ENCODE measurements around the gene MOCS3.

Gene MOCS3

DNA sequence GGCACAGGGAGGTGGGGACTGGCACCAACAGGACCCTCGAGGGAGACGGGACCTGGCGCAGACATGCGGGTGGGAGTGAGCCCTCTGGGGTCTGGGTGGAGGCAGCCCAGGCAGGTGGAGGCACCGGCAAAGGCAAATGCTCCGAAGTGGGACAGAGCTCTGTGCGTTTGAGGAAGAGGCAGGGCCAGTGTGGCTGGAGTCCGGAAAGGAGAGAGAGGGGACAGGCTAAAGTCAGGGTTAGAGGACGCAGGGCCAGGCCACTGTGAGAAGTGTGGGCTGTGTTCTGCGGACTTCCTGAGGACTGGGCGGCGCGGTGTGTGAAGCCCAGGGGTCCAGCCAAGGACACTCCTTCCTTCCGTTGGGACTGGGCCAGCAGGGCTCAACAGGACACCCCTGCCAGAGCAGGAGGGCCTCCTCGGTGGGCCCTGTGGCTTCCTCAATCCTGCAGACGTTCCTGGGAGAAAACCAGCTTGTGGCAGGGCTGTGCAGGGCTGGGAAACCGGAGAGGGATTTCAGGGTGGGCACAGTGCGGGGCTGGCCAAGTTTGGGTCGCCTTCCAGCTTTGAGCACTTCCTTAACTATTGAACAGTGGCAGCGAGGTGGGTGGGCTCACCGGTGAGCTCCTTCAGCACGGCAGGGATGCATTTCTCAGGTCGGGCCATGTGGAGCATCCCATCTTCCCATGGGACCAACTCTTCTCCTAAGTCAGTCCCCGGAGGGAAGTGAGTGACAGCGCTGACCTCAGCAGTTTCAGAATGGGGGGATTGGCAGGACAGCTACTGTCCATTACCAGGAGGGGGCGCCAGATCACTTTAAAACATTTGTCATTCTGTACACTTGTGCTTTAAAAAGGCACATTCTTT lies 22.5 kb downstream of the MOCS3 start:
- peak; percentile 57 to 62 for DNase-seq (ENCODE audit: low read depth in 2 of 2)

DNA sequence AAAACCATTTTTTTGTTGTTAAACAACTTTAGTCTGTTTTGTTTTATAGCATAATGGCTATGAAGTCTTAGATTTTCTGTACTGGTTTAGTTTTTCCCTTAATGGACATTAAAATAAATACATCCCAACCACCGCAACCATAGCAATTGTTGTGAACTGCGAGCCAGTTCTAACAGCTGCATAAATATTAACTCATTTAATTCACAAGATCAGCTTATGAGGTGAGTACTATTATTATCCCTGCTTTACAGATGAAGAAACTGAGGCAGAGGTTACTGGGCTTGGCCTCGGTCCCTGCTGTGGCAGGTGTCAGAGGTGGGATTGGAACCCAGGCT lies 23.1 kb downstream of the MOCS3 start:
- no peak for DNase-seq (ENCODE audit: low read depth in 2 of 2)

DNA sequence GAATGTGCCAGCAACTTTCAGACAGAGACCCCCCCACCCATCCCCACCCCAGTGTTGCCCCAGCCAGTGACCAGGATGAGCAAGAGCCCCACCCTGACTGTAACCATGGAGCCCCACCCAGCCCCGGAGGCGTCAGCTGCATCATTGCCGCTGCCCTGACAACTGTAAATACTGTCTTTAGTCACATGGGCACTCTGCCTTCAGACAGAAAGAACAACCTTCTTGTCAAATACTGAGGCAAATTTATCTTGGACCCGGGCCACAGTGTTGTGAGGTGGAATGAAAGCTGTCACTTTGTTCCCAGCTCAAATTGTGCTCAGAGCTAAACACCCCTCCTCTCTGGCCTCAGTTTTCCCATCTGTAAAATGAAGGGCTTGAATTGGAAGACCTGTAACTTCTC lies 23.7 kb downstream of the MOCS3 start:
- no peak for DNase-seq (ENCODE audit: low read depth in 2 of 2)

DNA sequence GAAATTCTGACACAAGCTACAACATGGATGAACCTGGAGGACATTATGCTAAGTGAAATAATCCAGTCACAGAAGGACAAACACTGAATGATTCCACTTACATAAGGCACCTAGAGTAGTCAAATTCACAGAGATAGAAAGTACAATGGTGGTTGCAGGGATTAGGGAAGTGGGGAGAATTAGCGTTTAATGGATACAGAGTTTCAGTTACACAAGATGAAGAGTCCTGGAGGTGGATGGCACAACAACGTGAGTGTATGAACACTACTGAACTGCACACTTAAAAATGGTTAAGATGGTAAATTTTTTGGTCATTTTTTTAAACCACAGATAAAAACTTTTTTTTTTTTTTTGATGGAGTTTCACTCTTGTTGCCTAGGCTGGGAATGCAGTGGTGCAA lies 24.7 kb downstream of the MOCS3 start:
- DNase-seq (ENCODE audit: low read depth in 2 of 2), result no peak

DNA sequence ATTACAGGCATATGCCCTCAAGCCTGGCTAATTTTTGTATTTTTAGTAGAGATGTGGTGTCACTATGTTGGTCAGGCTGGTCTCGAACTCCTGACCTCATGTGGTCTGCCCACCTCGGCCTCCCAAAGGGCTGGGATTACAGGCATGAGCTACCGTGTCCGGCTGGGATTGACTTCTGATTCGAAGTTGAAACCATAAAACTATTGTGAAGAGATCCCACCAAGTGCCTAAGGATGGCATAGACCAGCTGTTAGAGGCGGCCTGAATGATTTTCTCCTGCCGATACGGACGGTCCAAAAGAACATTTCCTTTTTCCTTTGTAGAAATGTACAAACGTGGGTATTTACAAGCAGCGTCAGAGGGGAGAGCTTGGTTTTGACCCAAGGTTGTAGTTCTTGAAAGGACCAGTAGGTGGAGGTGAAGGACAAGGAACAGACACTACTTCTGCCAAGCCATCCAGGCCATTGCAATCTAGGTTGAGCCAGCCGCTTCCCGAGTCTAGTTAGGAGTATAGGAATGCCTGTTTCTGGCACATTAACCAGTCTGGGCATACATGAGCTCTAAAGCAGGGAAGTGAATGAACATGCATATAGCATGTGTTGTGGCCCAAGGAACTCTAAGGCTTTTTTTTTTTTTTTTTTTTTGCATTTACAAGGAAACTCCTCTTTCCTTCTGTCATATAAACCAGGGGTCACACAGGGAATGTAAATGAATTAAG lies 29.0 kb downstream of the MOCS3 start:
- peak; percentile 13 to 74 for DNase-seq (ENCODE audit: low read depth in 2 of 2)

DNA sequence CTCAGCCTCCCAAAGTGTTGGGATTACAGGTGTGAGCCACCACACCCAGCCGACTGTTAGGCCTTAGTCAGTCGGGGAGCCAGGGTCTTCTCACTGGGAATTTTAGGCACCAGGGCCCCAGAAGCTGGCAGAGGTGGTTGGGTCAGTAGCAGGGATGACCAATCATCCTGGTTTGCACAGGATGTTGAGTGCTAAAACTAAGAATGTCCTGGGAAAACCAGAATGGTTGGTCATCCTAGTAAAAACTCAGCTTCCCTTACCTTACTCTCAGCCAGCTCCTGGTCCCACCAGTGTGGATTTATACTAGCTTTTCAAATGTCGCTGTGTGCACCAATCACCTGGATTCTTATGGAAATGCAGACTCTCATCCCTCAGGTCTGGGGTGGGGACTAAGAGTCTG lies 32.5 kb downstream of the MOCS3 start:
- no peak for DNase-seq (ENCODE audit: low read depth in 2 of 2)

DNA sequence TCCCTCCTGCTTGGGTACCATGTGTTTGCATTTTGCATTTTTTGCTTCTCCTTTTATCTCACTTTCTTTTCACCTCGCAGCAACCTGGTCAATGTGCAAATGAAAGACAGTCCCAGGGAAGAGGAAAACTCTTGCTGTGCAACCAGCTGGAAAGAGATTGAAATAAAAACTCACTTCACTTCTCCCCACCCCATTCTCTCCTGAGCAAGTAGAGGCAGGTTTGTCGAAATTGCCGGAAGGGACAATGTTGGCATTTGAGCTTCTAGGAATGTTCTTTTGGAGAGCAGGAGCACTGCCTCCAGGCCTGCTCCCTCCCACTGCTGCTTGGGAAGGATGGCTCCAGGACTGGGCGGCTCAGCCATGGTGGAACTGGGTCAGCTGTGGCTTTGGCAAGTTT lies 33.7 kb downstream of the MOCS3 start:
- no peak for DNase-seq (ENCODE audit: low read depth in 2 of 2)

DNA sequence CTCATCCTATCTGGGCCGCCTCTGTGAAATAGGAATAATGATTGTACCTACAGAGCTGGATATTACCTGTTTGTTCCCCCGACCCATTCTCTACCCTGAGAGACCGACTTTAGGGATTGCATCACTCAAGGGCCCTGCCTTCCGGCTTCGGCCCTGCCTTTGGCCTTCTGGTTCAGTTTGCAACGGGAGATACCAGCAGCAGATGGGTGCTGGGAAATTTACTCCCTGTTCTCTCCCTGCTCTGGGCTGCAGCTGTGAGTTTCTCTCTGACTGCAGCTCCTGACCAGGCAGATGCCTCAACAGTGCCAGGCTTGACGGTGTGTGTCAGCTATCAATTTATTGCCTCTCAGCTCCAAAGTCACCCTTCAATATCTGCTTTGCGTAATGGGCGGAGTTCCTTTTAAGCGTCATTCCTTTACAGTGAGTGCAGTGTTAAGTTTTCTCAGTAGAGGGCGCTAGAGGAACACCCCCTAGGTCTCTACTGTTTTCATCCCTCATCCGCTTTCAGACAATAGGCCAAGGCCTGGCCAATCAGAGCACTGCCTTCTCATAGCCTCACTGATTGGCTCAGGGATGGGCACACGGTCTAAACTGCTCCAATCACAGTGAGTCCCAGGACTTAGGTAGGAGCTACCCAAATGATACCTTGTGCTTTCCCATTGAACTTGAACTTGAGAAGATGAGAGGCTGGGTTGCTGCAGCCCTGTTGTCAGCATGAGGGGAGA lies 34.3 kb downstream of the MOCS3 start:
- DNase-seq (ENCODE audit: low read depth in 2 of 2), result peak in 1 of 2 donors; percentile 36

DNA sequence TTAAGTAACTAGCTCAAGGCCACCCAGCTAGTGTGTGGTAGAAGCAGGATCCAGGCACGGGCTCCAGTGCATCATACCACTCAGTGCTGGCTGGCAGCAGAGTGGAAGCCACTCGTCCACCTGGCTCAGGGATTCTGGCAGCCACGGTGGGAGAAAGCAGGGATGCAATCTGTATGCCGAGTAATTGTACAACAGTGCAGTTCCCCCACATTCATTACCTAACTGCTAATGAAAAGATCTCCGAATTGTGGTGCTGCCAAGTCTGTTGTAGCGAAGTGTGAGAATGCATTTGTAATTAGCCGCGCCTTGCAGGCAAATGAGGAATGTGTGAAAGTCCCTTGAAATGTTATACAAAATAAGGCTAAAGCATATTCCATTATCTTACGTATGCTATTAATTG lies 35.3 kb downstream of the MOCS3 start:
- no peak for DNase-seq (ENCODE audit: low read depth in 2 of 2)

DNA sequence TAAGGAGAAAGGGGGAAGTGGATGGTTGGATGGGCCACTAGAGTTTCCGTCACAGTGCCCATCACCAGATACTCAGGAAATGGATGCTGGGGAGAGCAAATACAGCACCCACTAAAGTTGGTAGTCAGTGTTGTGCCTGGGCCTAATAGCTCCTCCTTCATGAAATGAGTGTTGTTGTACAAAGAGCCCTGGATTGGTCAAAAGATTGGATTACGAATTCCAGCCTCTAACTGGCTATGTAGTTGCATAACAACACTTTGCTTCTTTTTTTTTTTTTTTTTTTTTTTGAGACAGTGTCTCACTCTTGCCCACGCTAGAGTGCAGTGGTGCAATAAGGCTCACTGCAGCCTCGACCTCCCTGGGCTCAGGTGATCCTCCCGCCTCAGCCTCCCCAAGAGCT lies 36.9 kb downstream of the MOCS3 start:
- DNase-seq (ENCODE audit: low read depth in 2 of 2), result no peak

DNA sequence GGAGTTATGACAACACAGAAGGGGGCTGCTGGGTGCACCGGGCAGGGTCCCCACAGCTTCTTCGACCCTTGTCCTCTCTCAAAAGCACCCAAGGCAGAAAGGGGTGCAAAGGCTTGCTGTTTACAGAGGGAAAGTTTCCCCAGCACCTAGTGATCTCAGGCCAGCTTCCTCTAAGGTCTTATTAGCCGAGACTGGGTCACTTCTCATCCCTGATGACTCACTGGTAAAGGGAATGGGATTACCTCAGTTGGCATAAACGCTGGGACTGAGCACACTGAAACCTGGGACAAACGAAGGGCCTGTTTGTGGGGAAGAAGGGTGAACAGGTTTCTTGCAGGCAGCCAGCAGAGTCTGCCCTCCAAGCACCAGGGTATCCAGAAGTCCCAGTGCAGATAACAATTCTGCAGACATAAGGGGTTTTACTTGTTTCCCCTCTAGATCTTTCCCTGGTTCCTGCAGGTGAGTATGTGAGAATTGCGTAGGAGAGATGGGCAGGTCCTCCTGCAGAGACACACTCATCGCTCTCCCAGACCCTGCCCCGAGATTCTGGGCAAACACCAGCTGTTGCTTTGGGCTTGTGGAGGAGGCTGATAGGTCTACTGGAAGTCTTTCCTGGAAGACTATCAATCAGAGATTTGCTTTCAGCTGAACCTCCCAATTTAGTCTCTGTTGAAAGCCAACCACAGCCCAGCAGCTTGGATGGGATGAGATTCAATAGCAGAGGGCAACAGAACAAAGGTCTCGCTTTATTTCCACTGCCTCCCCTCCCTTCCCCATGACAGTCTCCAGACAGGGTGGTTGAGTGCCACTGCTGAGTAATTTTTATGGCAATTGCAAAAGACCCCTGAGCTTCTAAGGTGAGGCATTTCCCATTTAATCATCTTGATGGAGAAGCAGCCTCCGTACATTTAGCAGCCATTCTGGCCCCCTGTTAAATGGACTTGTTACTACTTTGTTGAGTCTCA lies 38.6 kb downstream of the MOCS3 start:
- DNase-seq (ENCODE audit: low read depth in 2 of 2), result no peak

DNA sequence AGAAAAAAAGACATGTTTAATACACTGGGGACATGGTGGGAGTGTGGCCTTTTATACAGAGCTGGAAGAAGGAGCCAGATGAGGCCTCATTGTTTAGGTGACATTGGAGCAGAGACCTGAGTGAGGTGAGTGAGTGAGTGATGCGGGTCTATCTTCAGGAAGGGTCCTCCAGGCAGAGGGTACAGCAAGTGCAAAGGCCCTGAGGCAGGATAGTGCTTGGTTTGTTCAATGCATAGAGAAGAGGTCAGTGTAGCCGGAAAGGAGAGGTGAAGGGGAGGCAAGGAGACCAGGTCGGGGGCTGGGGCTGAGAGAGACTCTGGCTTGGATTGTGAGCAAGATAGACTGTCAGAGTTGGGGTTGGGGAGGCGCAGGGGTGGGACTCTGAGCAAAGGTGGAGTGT lies 40.7 kb downstream of the MOCS3 start:
- DNase-seq (ENCODE audit: low read depth in 2 of 2), result no peak

DNA sequence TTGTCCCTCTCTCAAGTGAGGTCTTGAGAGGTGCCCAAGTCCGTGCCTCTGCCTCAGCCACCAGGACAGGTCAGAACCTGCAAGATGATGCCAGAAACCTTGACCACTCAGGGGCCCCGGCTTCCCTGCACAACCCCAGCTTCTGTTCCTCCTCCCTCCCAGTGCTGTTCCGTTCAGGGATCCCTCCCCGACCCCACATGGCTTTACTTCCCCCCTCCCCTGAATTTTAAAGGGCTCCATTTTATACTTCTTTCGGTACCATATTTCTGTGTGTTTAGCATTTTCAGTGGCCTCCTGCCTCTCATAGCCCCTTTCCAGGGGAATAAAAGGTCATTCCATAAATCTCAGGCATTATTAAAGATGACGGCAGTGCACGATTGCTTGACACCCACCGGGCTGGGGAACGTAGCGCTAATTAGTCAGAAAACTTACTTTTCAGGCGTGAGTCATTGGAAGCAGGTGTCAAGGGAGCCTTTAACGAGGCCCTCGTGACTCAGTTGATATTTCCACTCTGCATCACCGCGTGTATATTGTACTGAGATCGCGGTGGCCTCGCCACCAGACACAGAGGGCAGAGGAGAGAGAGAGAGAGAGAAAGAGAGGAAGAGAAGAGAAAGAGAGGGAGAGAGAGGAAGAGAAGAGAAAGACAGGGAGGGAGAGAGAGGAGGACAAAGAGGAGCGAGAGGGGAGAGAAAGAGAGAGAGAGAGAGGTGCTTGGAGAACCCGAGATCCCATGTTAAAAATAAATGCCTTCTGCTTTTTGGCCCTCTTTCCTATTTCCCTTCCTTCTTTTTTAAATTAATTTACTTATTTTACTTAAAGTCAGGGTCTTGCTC lies 43.0 kb downstream of the MOCS3 start:
- no peak for DNase-seq (ENCODE audit: low read depth in 2 of 2)

DNA sequence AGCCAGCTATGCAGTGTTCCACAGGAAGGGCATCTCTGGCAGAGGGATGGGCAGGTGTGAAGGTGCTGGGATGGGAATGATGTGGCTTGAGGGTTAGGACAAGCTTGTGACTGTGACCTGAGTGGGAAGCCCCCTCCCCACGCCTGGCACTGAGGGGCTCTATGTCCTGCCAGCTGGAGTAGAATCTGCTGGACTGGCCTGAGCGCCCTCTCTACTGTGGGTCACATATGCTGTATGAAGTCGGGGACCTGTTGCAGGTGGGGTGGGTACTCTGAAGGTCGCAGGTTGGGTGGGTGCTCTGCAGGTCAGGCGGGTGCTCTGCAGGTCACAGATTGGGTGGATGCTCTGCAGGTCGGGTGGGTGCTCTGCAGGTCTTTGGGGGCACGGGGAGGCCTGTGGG lies 44.0 kb downstream of the MOCS3 start:
- no peak for DNase-seq (ENCODE audit: low read depth in 2 of 2)

DNA sequence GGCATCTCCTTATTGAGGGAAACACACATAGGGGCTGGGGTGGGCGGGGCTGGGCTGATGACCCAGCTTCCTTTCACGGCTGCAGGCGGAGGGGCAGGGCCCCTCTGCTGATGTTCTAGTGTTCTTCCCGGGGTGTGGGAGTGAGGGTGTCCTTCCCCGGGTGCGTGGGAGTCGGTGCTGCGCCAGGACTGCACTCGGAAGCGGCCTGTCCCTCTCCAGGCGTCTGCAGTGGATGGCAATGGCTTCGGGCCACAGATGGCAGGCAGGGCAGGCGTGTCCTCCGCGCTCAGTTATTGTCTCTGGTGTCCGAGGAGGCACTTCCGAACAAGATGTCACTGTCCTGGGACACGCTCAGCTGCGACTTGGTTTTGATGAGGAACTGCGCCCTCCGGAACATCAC lies 45.1 kb downstream of the MOCS3 start:
- DNase-seq (ENCODE audit: low read depth in 2 of 2), result no peak

DNA sequence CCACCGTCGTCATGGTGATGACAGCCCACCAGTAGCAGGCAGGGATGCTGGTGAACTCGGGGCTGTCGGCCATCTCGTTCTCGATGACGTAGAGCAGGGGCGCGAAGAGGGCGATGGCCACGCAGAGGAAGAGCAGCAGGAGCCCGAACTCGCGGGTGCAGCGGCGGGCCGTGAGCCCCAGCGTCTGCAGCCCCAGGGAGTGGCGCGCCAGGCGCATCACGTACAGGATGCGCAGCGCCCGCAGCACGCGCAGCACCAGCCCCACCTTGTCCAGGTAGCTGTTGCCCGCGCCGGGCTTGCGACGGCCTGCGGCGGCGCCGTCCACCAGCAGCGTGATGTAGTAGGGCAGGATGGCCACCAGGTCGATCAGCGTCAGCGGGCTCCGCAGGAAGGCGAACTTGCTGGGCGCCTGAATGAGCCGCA lies 45.7 kb downstream of the MOCS3 start:
- DNase-seq (ENCODE audit: low read depth in 2 of 2), result no peak

DNA sequence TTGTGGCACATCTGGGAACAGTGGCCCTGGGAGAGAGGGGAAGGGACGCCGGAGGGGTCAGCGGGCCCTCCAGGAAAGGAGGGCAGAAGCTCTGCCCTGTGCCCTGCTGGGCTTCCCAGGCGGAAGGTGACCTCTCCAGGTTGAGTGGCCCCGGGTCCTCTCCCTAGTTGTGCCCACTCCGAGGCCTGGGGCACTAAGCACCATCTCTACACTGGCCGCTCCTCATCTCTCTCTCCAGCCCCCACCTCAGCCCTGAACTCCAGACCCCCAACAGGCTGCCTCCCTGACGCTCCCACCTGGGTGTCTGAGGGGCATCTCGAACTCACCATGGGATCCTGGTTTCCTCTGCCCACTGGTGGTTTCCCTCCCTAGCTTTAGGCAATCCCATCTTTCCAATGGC lies 46.2 kb downstream of the MOCS3 start:
- DNase-seq (ENCODE audit: low read depth in 2 of 2), result no peak

DNA sequence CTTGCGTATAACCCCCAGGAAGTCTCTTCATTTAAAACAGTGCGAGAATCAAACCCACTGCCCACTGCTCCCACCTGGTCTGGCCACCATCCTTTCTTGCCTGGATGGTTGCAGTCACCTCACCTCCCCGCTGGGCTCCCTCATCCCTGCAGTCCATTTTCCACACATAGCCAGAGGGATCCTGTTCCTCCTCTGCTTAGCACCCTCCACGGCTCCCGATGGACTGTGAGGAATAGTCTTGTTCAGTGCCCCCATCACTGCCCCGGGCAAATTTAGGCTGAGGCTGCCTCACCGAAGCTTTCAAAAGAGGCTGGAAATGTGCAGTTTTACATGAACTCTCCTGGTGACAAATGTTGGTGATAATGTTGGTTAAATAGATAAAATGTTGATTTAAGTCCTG lies 46.6 kb downstream of the MOCS3 start:
- DNase-seq (ENCODE audit: low read depth in 2 of 2), result no peak

DNA sequence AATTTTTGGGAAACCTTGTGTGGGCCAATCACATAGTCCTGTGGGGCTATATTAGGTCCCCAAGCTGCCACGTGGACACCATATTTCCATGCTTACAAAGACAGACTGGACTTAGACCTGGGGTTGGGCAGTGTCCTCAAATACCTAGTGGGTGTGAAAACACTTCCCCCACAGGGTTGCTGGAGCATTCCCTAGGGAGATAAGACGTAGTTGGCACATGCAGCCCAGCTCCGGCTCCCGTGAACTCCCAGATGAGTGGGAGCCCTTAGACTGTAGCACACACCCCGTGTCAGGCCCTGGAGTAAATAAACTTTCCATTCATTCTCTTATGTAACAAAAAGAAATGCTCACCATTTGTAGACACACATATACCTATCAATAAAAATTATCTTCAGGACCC lies 50.1 kb downstream of the MOCS3 start:
- DNase-seq (ENCODE audit: low read depth in 2 of 2), result no peak

DNA sequence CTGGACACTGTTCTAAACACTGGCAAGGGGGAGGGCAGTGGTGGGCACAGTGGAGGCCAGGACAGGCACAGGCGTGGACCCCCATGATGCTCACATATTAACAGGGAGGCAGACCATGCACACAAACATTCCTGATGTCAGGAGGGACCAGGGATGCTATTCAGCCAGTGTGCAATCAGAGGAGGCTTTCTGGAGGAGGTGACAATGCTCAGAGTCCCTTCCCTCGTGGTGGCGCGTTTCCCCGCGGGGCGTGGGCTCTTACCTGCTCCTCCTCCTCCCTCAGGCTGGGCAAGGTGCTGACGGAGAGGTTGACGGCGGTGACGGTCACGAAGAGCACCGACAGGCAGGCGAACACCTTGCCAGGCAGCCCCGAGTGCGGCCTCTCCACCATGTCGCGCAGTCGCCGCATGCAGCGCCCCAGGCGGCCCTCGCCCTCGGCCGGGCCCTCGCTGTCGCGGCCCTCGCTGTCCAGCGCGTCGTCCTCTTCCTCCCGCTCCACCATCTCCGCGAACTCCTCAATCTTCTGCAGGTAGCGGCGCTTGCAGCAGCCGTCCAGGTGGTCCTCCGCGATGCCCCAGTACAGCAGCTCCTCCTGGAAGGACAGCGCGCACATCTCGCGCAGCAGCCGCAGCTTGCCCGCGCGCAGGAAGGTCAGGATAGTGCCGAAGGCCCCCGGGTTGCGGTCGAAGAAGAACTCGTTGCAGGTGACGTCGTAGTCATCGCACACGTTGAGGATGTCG lies 50.9 kb downstream of the MOCS3 start:
- no peak for DNase-seq (ENCODE audit: low read depth in 2 of 2)
